ENCODE measurements around the gene RRBP1. TPM values are rescaled to one million over a fixed set of nuclear protein-coding genes. Genes with fewer than 3 reads are reported as not detected.

RRBP1 gene
- total RNA-seq, 2 donors from 2014 or later: 112 to 148 TPM

GRCh38 chr20:17568972-17569521 lies 113.0 kb downstream of the RRBP1 start:
- TF ChIP-seq CTCF (IDR thresholded peaks at IDR 0.05) (peak in 1 of 4 experiments; percentile 25), POLR2AphosphoS5 (IDR thresholded peaks at IDR 0.05) (peak; percentile 95), POLR2A (IDR thresholded peaks at IDR 0.05) (peak; percentile 50)
- no peaks in the 10 kb centered on the region for H3K36me3 ChIP-seq
- H3K27me3 ChIP-seq (replicated peaks; ENCODE audit: insufficient read depth): no peaks in the 10 kb centered on the region
- intact Hi-C loops (cut with DNase I): no loop called here
- H3K27ac ChIP-seq: peak overlapping the region; percentile 96 to 100
- DNase-seq (ENCODE audit: low spot score): peak; percentile 90
- WGBS: 2% methylated on average over 38 of the region's 38 CpGs
- H3K4me1 ChIP-seq (replicated peaks): peaks cover 6% of the 10 kb centered on the region
- H3K9me3 ChIP-seq: no peaks in the 10 kb centered on the region
- peak overlapping the region; percentile 91 to 100 for H3K4me3 ChIP-seq

- no peak for TF ChIP-seq POLR2A (IDR thresholded peaks at IDR 0.05)
- no peak for TF ChIP-seq POLR2AphosphoS5 (IDR thresholded peaks at IDR 0.05)
- TF ChIP-seq CTCF (IDR thresholded peaks at IDR 0.05): no peak
- intact Hi-C loops (cut with DNase I): no loop called here
- H3K27me3 ChIP-seq (replicated peaks; ENCODE audit: insufficient read depth): no peaks in the 10 kb centered on the region
- H3K27ac ChIP-seq: peak overlapping the region; percentile 96 to 100
- no peaks in the 10 kb centered on the region for H3K36me3 ChIP-seq
- DNase-seq (ENCODE audit: low spot score): no peak
- H3K9me3 ChIP-seq: no peaks in the 10 kb centered on the region
- peak overlapping the region; percentile 91 to 100 for H3K4me3 ChIP-seq
- H3K4me1 ChIP-seq (replicated peaks): peaks cover 5% of the 10 kb centered on the region
- WGBS: 56% methylated on average over 6 of the region's 6 CpGs
These were observed 113.8 kb downstream of the RRBP1 start for GRCh38 chr20:17568045-17568788.

- Histone ChIP-seq H3K4me1 (replicated peaks) (no peaks in the 10 kb centered on the region), H3K9me3 (no peaks in the 10 kb centered on the region), H3K36me3 (no peaks in the 10 kb centered on the region), H3K27ac (no peak overlapping the region), H3K4me3 (no peak overlapping the region), H3K27me3 (replicated peaks; ENCODE audit: insufficient read depth) (no peaks in the 10 kb centered on the region)
- DNase-seq (ENCODE audit: low spot score): no peak
- WGBS: 93% methylated on average over 3 of the region's 3 CpGs
- intact Hi-C loops (cut with DNase I): no loop called here
- TF ChIP-seq POLR2A (IDR thresholded peaks at IDR 0.05): no peak
- TF ChIP-seq POLR2AphosphoS5 (IDR thresholded peaks at IDR 0.05): no peak
- no peak for TF ChIP-seq CTCF (IDR thresholded peaks at IDR 0.05)
These were observed 115.7 kb downstream of the RRBP1 start for GRCh38 chr20:17566345-17566744.

GRCh38 chr20:17565169-17565845 lies 116.7 kb downstream of the RRBP1 start:
- no peak overlapping the region for H3K27ac ChIP-seq
- H3K9me3 ChIP-seq: no peaks in the 10 kb centered on the region
- H3K4me1 ChIP-seq (replicated peaks): no peaks in the 10 kb centered on the region
- H3K27me3 ChIP-seq (replicated peaks; ENCODE audit: insufficient read depth): no peaks in the 10 kb centered on the region
- no peaks in the 10 kb centered on the region for H3K36me3 ChIP-seq
- no peak for DNase-seq (ENCODE audit: low spot score)
- intact Hi-C loops (cut with DNase I): no loop called here
- WGBS: 46% methylated on average over 4 of the region's 4 CpGs
- H3K4me3 ChIP-seq: no peak overlapping the region
- TF ChIP-seq POLR2A (IDR thresholded peaks at IDR 0.05): no peak
- no peak for TF ChIP-seq POLR2AphosphoS5 (IDR thresholded peaks at IDR 0.05)
- TF ChIP-seq CTCF (IDR thresholded peaks at IDR 0.05): no peak

Other genes starting within 250 kb of the RRBP1 start
- 1 to 10 TPM in 1 of 2 donors, under 1 TPM in 1; 0.27 to 6.9 TPM for gene BFSP1, start 150.9 kb downstream of the RRBP1 start, total RNA-seq
- 100 to 1,000 TPM; 284 to 559 TPM for gene DSTN, start 112.2 kb downstream of the RRBP1 start, total RNA-seq
- 1 to 10 TPM in 1 of 2 donors, not detected in 1; 1.9 TPM for gene BANF2, start 17.7 kb upstream of the RRBP1 start, total RNA-seq